SK-N-SH (cell line): ENCODE measurements around the gene TSPO2. TPM values are rescaled to one million over a fixed set of nuclear protein-coding genes. Genes with fewer than 3 reads are reported as not detected.

ENCODE experiments used
- CTCF ChIA-PET: fragments of 300-600, 350-600 bp; formaldehyde crosslinking; extraction: SDS; loops from one replicate; lab custom pipeline; 2021; lab: Yijun Ruan, JAX
- POLR2A ChIA-PET: fragments of 350-600 bp; sonication (Branson Sonifier 250); formaldehyde crosslinking; extraction: SDS; loops from one replicate; lab custom pipeline; 2020; ENCODE audit warnings: antibody characterized with exemption, inconsistent platforms; lab: Yijun Ruan, JAX
- DNase-seq: peaks from one replicate; pipeline ENCODE4 v3.0.0; 2012
- H2AFZ ChIP-seq: fragments of 200-600 bp; sonication (generic); 2 replicates; pipeline ENCODE4 v1.8.1; 2016; ENCODE audit warnings: antibody characterized with exemption, mild to moderate bottlenecking, low read depth
- H3F3A ChIP-seq: fragments of 200-600 bp; sonication (generic); replicated peaks from 2 replicates; pipeline ENCODE3; 2016; ENCODE audit warnings: antibody characterized with exemption, mild to moderate bottlenecking; ENCODE audit not compliant: insufficient read depth
- H3K27ac ChIP-seq, 2 experiments: fragments of 200-500 bp in 1 of 2; fragments of 200-600 bp in 1 of 2; sonication (Bioruptor generic) in 1 of 2; sonication (generic), shearing (Covaris generic) in 1 of 2; 2 replicates each; pipeline versions ENCODE4 v1.5.1 to v1.6.1; 2014 to 2016; ENCODE audit warnings: low read depth in 2 of 2, inconsistent platforms in 1 of 2, low read length in 1 of 2, mild to moderate bottlenecking in 1 of 2, mixed read lengths in 1 of 2
- H3K27me3 ChIP-seq: fragments of 200-600 bp; sonication (generic), shearing (Covaris generic); 2 replicates; pipeline ENCODE4 v1.6.1; 2016; ENCODE audit warnings: mixed run types; ENCODE audit not compliant: insufficient read depth
- H3K36me3 ChIP-seq, 2 experiments: fragments of 200-500 bp in 1 of 2; fragments of 200-600 bp in 1 of 2; sonication (Bioruptor generic) in 1 of 2; sonication (generic) in 1 of 2; replicated peaks in 1 of 2; 2 replicates each; pipeline versions ENCODE3 to v1.5.1; 2014 to 2016; ENCODE audit warnings: low read length in 1 of 2, mild to moderate bottlenecking in 1 of 2; ENCODE audit not compliant: insufficient read depth in 2 of 2, control insufficient read depth in 1 of 2
- H3K4me1 ChIP-seq, 2 experiments: fragments of 200-500 bp in 1 of 2; fragments of 200-600 bp in 1 of 2; sonication (Bioruptor generic) in 1 of 2; sonication (generic), shearing (Covaris generic) in 1 of 2; 2 replicates each; pipeline versions ENCODE4 v1.5.1 to v1.6.1; 2014 to 2016; ENCODE audit warnings: low read depth in 1 of 2, low read length in 1 of 2, mixed run types in 1 of 2; ENCODE audit not compliant: insufficient read depth in 2 of 2, control insufficient read depth in 1 of 2
- H3K4me2 ChIP-seq: fragments of 200-600 bp; sonication (generic), shearing (Covaris generic); 2 replicates; pipeline ENCODE4 v1.6.1; 2017; ENCODE audit warnings: mixed run types
- H3K4me3 ChIP-seq, 2 experiments: fragments of 200-500 bp in 1 of 2; fragments of 200-600 bp in 1 of 2; sonication (Bioruptor generic) in 1 of 2; sonication (generic), shearing (Covaris generic) in 1 of 2; 2 replicates each; pipeline versions ENCODE4 v1.5.1 to v1.8.1; 2014 to 2016; ENCODE audit warnings: low read depth in 2 of 2, inconsistent platforms in 1 of 2, low read length in 1 of 2, mild to moderate bottlenecking in 1 of 2, mixed read lengths in 1 of 2, moderate library complexity in 1 of 2
- H3K79me2 ChIP-seq: fragments of 200-600 bp; sonication (generic); 2 replicates; pipeline ENCODE4 v1.8.1; 2017; ENCODE audit warnings: mild to moderate bottlenecking; ENCODE audit not compliant: insufficient read depth
- H3K9ac ChIP-seq: fragments of 200-600 bp; sonication (generic); 2 replicates; pipeline ENCODE4 v1.6.1; 2017; ENCODE audit warnings: mixed run types
- H3K9me2 ChIP-seq: fragments of 200-600 bp; sonication (generic); 2 replicates; pipeline ENCODE4 v1.6.1; 2017; ENCODE audit warnings: mixed run types
- H3K9me3 ChIP-seq: fragments of 200-600 bp; sonication (generic); 2 replicates; pipeline ENCODE4 v1.6.1; 2017; ENCODE audit warnings: mixed run types, mild to moderate bottlenecking, moderate library complexity
- H4K20me1 ChIP-seq: fragments of 200-600 bp; sonication (generic); 2 replicates; pipeline ENCODE4 v1.6.1; 2017; ENCODE audit warnings: mild to moderate bottlenecking, mixed run types; ENCODE audit not compliant: insufficient read depth
- CTCF ChIP-seq: fragments of 200-600 bp; sonication (generic); IDR thresholded peaks from 2 replicates; pipeline ENCODE4 v1.6.1; 2017; ENCODE audit warnings: antibody characterized with exemption, mild to moderate bottlenecking, moderate library complexity
- ELF1 ChIP-seq: IDR thresholded peaks from 2 replicates; pipeline ENCODE4 v1.4.0; 2012
- EZH2phosphoT487 ChIP-seq: fragments of 200-600 bp; sonication (generic); IDR thresholded peaks from 2 replicates; pipeline ENCODE4 v1.6.1; 2017; ENCODE audit warnings: low read depth, mixed run types, mild to moderate bottlenecking, antibody characterized with exemption, moderate library complexity, borderline replicate concordance
- FOSL2 ChIP-seq: IDR thresholded peaks from 2 replicates; pipeline ENCODE4 v1.4.0; 2012; ENCODE audit warnings: low read depth, mild to moderate bottlenecking, moderate library complexity, borderline replicate concordance
- FOXJ3 ChIP-seq: sonication (generic); formaldehyde crosslinking; IDR thresholded peaks from 2 replicates; pipeline ENCODE4 v1.5.1; 2020; ENCODE audit warnings: mild to moderate bottlenecking, missing genetic modification reagents
- FOXM1 ChIP-seq: IDR thresholded peaks from 2 replicates; pipeline ENCODE4 v1.4.0; 2012; ENCODE audit warnings: low read depth, mild to moderate bottlenecking
- GATA2 ChIP-seq: sonication (generic); formaldehyde crosslinking; IDR thresholded peaks from 2 replicates; pipeline ENCODE4 v1.5.0; 2020; ENCODE audit warnings: mild to moderate bottlenecking, missing genetic modification reagents
- MEF2A ChIP-seq: IDR thresholded peaks from 2 replicates; pipeline ENCODE4 v1.4.0; 2012; ENCODE audit warnings: low read depth, borderline replicate concordance
- NFIC ChIP-seq: IDR thresholded peaks from 2 replicates; pipeline ENCODE4 v1.4.0; 2012; ENCODE audit warnings: borderline replicate concordance
- NRF1 ChIP-seq: IDR thresholded peaks from 2 replicates; pipeline ENCODE4 v1.6.1; 2012; ENCODE audit warnings: low read depth, mild to moderate bottlenecking, low read length
- PBX3 ChIP-seq: IDR thresholded peaks from 2 replicates; pipeline ENCODE4; 2012
- RAD21 ChIP-seq: IDR thresholded peaks from 2 replicates; pipeline ENCODE4 v1.6.1; 2012; ENCODE audit warnings: mild to moderate bottlenecking, low read length
- RCOR1 ChIP-seq: fragments of 150-350 bp; IDR thresholded peaks from 2 replicates; pipeline ENCODE4 v1.6.1; 2017; ENCODE audit warnings: antibody characterized with exemption, low read length
- REST ChIP-seq: IDR thresholded peaks from 2 replicates; pipeline ENCODE4 v1.6.1; 2012; ENCODE audit warnings: mild to moderate bottlenecking, low read depth, low read length, moderate library complexity
- SIN3A ChIP-seq: IDR thresholded peaks from 2 replicates; pipeline ENCODE4 v1.6.1; 2012; ENCODE audit warnings: low read depth, mild to moderate bottlenecking, low read length, moderate library complexity, borderline replicate concordance
- SMC3 ChIP-seq: IDR thresholded peaks from 2 replicates; pipeline ENCODE4 v1.6.1; 2012; ENCODE audit warnings: low read depth, low read length, improper control_type of control experiment
- TAF1 ChIP-seq: IDR thresholded peaks from 2 replicates; pipeline ENCODE4 v1.6.1; 2012; ENCODE audit warnings: low read depth, mild to moderate bottlenecking, low read length, moderate library complexity, borderline replicate concordance
- TCF12 ChIP-seq: IDR thresholded peaks from 2 replicates; pipeline ENCODE4 v1.4.0; 2012
- TEAD4 ChIP-seq: IDR thresholded peaks from 2 replicates; pipeline ENCODE4 v1.4.0; 2012; ENCODE audit warnings: mild to moderate bottlenecking, borderline replicate concordance; ENCODE audit not compliant: insufficient read depth
- WGBS: methylation state at CpG from one replicate; pipeline ENCODE4 v1.1.6; 2017; ENCODE audit warnings: low lambda C conversion rate; 5-methylcytosine and 5-hydroxymethylcytosine counted together
- polyA plus RNA-seq, 3 experiments: library from polyadenylated mRNA; depleted of rRNA; stranded (reverse); fragments of >200 nt; gene quantifications; 2 replicates each; pipeline ENCODE4 v1.2.3, GENCODE V29; 2012
- TF ChIP-seq, protein P1 (sequence below): fragments of 150-350 bp; IDR thresholded peaks from 2 replicates; pipeline ENCODE4 v1.6.1; 2016; ENCODE audit warnings: mild to moderate bottlenecking, low read depth, low read length
- TF ChIP-seq, protein P2 (sequence below): IDR thresholded peaks from 2 replicates; pipeline ENCODE4 v1.4.0; 2012; ENCODE audit warnings: low read depth, borderline replicate concordance

TSPO2 gene
- polyA plus RNA-seq, 1 of the 3 experiments (the other 2 are of a cell fraction) = not detected

- TF ChIP-seq GATA2 = no peak
- TF ChIP-seq EZH2phosphoT487 = no peak
- TF ChIP-seq, protein P1, sequence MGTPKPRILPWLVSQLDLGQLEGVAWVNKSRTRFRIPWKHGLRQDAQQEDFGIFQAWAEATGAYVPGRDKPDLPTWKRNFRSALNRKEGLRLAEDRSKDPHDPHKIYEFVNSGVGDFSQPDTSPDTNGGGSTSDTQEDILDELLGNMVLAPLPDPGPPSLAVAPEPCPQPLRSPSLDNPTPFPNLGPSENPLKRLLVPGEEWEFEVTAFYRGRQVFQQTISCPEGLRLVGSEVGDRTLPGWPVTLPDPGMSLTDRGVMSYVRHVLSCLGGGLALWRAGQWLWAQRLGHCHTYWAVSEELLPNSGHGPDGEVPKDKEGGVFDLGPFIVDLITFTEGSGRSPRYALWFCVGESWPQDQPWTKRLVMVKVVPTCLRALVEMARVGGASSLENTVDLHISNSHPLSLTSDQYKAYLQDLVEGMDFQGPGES = no peak
- TF ChIP-seq RAD21 = no peak
- no peak for TF ChIP-seq NFIC
These were observed 5.8 kb downstream of the TSPO2 start (continued) for GRCh38 chr6:41047745-41048732.

- POLR2A ChIA-PET = no interaction called here
- Histone ChIP-seq H3K27ac (no peak overlapping the region), H3K36me3 (no peaks in the 10 kb centered on the region), H2AFZ (no peak overlapping the region), H4K20me1 (no peaks in the 10 kb centered on the region), H3K4me1 (peaks cover 0 to 4% of the 10 kb centered on the region in 2 experiments; a peak in 1 of 4 replicates), H3K9ac (no peak overlapping the region), H3K27me3 (no peaks in the 10 kb centered on the region), H3K79me2 (no peaks in the 10 kb centered on the region), H3K4me2 (no peak overlapping the region), H3K4me3 (no peak overlapping the region), H3K9me3 (no peaks in the 10 kb centered on the region), H3K9me2 (no peaks in the 10 kb centered on the region), H3F3A (no peaks in the 10 kb centered on the region)
- WGBS = 94% methylated on average over 1 of the region's 1 CpG
- no peak for DNase-seq
- TF ChIP-seq TEAD4 (no peak), SIN3A (no peak), FOXM1 (no peak), TCF12 (no peak), SMC3 (no peak), MEF2A (no peak), CTCF (no peak), REST (no peak), FOSL2 (no peak), TAF1 (no peak), FOXJ3 (CRISPR knock-in tag) (no peak), ELF1 (no peak), NRF1 (no peak), PBX3 (no peak), RCOR1 (no peak)
- TF ChIP-seq, protein P1 = no peak
- TF ChIP-seq, protein P2, sequence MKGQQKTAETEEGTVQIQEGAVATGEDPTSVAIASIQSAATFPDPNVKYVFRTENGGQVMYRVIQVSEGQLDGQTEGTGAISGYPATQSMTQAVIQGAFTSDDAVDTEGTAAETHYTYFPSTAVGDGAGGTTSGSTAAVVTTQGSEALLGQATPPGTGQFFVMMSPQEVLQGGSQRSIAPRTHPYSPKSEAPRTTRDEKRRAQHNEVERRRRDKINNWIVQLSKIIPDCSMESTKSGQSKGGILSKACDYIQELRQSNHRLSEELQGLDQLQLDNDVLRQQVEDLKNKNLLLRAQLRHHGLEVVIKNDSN = no peak
- CTCF ChIA-PET = interaction anchor here (2.4 to 2.7 kb wide), 2 partner anchors 13 to 22 kb away, joined by 10 read pairs; no protein-coding TSS in a partner anchor
These were observed 7.3 kb downstream of the TSPO2 start for GRCh38 chr6:41049521-41049920.
